ENCODE data around the gene ETV6. TPM values are rescaled to one million over a fixed set of nuclear protein-coding genes. Genes with fewer than 3 reads are reported as not detected.
A peak's percentile ranks its signal among the peaks of the same experiment; 100 is the strongest.

ETV6 gene
- polyA plus RNA-seq, 3 donors = 6.8 to 45.1 (median 11.7) TPM

DNA sequence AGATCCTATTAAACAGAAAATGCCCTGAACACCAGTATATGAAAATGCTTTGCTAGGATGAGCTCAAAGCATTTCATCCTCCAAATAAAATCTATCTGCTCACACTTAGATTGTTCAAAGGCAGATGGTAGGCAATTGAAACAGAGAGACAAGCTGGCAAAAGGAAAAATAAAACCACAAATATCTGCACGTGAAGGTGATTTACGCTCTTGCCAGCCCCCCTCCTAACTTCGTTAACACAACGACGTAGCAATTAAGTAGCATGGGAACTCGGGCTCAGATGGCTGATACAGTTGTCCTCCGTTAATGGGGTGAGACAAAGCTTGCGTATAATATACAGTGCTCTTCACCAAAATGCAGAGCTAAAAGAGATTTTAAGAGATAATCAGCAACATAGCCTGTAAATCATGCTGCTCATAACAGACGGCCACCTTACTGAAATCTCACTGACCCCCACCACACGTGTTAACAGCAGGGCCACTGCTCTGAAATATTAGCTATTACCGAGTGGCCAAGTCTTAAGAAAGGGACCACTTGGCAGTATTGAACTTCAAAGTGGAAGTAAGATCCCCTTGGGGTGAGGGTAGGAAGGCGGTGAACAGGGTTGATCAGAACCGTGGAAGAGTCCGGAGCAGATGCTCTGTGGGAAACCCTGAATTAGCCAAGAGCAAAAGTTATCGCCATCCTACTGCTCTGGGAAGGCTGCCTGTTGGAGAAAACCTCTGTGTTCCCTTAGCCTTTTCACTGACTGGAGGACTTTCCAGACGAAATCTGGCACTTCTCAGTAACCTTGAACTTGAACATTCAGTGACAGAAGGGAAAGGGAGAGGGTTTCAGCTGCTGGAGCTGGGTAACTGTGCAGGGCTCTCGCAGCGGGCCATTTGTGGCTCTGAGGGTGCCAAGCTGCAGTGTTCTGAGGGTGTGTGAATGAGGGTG lies 23.1 kb downstream of the ETV6 start:
- no peak overlapping the region for H3K4me2 ChIP-seq (replicated peaks; ENCODE audit: extremely low read depth, low read length, poor library complexity, severe bottlenecking)
- H3K9ac ChIP-seq (ENCODE audit: insufficient read depth, low read length, poor library complexity, severe bottlenecking) = no peak overlapping the region
- Mint-ChIP-seq H3K27me3 (ENCODE audit: low read depth in 3 of 3) (no peaks in the 10 kb centered on the region), H3K9me3 (no peaks in the 10 kb centered on the region), H3K27ac (peak overlapping the region in 2 of 7 donors; percentile 30 to 31), H3K4me3 (peak overlapping the region in 1 of 2 donors; percentile 12), H3K36me3 (peaks cover 7 to 15% of the 10 kb centered on the region in 2 donors), H3K4me1 (peaks cover 87% of the 10 kb centered on the region)
- H3K27me3 ChIP-seq (ENCODE audit: control insufficient read depth in 2 of 2, insufficient read depth in 2 of 2, low read length in 2 of 2) = no peaks in the 10 kb centered on the region
- TF ChIP-seq, protein P1, sequence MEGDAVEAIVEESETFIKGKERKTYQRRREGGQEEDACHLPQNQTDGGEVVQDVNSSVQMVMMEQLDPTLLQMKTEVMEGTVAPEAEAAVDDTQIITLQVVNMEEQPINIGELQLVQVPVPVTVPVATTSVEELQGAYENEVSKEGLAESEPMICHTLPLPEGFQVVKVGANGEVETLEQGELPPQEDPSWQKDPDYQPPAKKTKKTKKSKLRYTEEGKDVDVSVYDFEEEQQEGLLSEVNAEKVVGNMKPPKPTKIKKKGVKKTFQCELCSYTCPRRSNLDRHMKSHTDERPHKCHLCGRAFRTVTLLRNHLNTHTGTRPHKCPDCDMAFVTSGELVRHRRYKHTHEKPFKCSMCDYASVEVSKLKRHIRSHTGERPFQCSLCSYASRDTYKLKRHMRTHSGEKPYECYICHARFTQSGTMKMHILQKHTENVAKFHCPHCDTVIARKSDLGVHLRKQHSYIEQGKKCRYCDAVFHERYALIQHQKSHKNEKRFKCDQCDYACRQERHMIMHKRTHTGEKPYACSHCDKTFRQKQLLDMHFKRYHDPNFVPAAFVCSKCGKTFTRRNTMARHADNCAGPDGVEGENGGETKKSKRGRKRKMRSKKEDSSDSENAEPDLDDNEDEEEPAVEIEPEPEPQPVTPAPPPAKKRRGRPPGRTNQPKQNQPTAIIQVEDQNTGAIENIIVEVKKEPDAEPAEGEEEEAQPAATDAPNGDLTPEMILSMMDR (IDR thresholded peaks at IDR 0.05) = no peak
- H3K9me3 ChIP-seq (replicated peaks in 1 of 2; ENCODE audit: control insufficient read depth in 1 of 2, insufficient read depth in 1 of 2, low read length in 2 of 2) = no peaks in the 10 kb centered on the region
- H3K36me3 ChIP-seq (replicated peaks in 1 of 2; ENCODE audit: control insufficient read depth in 1 of 2, insufficient read depth in 2 of 2, low read length in 2 of 2) = peaks cover 2 to 5% of the 10 kb centered on the region in 2 donors
- peaks cover 100% of the 10 kb centered on the region for H3K79me2 ChIP-seq (ENCODE audit: insufficient read depth, low read length)
- no peak overlapping the region for H3K27ac ChIP-seq (ENCODE audit: low read depth in 1 of 2, low read length in 2 of 2)
- intact Hi-C loops (cut with micrococcal nuclease) = no loop called here
- no peak overlapping the region for H3K4me3 ChIP-seq (replicated peaks in 1 of 3; ENCODE audit: low read depth in 2 of 3, low read length in 3 of 3)
- peak in 1 of 3 donors; percentile 45 for DNase-seq
- H4K20me1 ChIP-seq (ENCODE audit: insufficient read depth, low read length) = peaks cover 100% of the 10 kb centered on the region
- peaks cover 64 to 89% of the 10 kb centered on the region in 2 donors for H3K4me1 ChIP-seq (ENCODE audit: control insufficient read depth in 1 of 2, insufficient read depth in 2 of 2, low read length in 2 of 2)
- no peak overlapping the region for H2AFZ ChIP-seq (ENCODE audit: insufficient read depth, low read depth, low read length, poor library complexity, severe bottlenecking)
- WGBS (ENCODE audit: insufficient coverage) = 48% methylated on average over 9 of the region's 18 CpGs

DNA sequence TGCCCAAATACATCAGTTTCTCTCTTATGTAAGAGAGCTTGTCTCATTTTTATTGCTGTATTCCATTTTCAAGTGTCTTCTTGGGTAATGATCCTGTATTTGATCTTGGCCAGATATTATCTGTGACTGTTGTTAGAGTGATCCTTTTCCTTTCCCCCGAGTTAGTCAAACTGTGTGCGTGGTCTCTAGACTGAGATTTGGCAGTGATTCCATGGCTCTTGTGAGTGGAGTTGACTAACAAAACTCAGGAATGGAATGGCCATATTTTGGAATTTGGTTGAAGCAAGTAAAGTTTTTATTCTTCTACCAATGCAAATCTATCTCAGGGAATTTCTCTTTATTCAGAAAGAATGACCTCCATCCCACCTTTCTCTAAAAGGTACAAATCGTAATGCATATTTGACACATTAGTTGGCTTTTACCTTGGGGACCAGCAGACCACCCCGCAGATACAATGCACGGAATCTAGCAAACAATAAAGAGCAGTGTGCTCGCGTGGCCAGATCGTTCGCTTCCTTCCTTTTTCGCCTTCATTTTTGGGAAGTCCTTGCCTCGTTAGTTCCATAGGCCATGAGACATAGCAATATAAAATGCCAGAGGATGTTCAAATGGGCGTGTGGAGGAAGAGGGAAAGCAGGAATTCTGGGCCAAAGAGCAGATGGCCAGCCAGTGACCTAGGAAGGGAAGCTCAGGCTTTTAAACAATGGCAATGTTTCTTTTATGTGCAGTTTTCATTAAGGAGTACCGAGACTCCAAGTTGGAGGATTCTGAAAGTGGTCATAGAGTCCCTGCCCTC lies 24.4 kb downstream of the ETV6 start:
- intact Hi-C loops (cut with micrococcal nuclease) = no loop called here
- peaks cover 8 to 19% of the 10 kb centered on the region in 2 donors for H3K36me3 ChIP-seq (replicated peaks in 1 of 2; ENCODE audit: control insufficient read depth in 1 of 2, insufficient read depth in 2 of 2, low read length in 2 of 2)
- no peaks in the 10 kb centered on the region for H3K27me3 ChIP-seq (ENCODE audit: control insufficient read depth in 2 of 2, insufficient read depth in 2 of 2, low read length in 2 of 2)
- TF ChIP-seq, protein P1 (IDR thresholded peaks at IDR 0.05) = no peak
- no peaks in the 10 kb centered on the region for H3K9me3 ChIP-seq (replicated peaks in 1 of 2; ENCODE audit: control insufficient read depth in 1 of 2, insufficient read depth in 1 of 2, low read length in 2 of 2)
- peaks cover 100% of the 10 kb centered on the region for H4K20me1 ChIP-seq (ENCODE audit: insufficient read depth, low read length)
- Mint-ChIP-seq H3K36me3 (peaks cover 18 to 22% of the 10 kb centered on the region in 2 donors), H3K27ac (peak overlapping the region in 5 of 7 donors; percentile 46 to 78 (median 63)), H3K9me3 (no peaks in the 10 kb centered on the region), H3K27me3 (ENCODE audit: low read depth in 3 of 3) (no peaks in the 10 kb centered on the region), H3K4me3 (peak overlapping the region in 1 of 2 donors; percentile 79), H3K4me1 (peaks cover 85% of the 10 kb centered on the region)
- H3K79me2 ChIP-seq (ENCODE audit: insufficient read depth, low read length) = peaks cover 100% of the 10 kb centered on the region
- DNase-seq = peak in 2 of 3 donors; percentile 50 to 63
- no peak overlapping the region for H2AFZ ChIP-seq (ENCODE audit: insufficient read depth, low read depth, low read length, poor library complexity, severe bottlenecking)
- no peak overlapping the region for H3K9ac ChIP-seq (ENCODE audit: insufficient read depth, low read length, poor library complexity, severe bottlenecking)
- H3K27ac ChIP-seq (ENCODE audit: low read depth in 1 of 2, low read length in 2 of 2) = peak overlapping the region in 1 of 2 donors; percentile 55
- WGBS (ENCODE audit: insufficient coverage) = 11% methylated on average over 12 of the region's 13 CpGs
- H3K4me1 ChIP-seq (ENCODE audit: control insufficient read depth in 1 of 2, insufficient read depth in 2 of 2, low read length in 2 of 2) = peaks cover 51 to 75% of the 10 kb centered on the region in 2 donors
- H3K4me2 ChIP-seq (replicated peaks; ENCODE audit: extremely low read depth, low read length, poor library complexity, severe bottlenecking) = peak overlapping the region; percentile 54
- peak overlapping the region in 1 of 3 experiments; percentile 42 for H3K4me3 ChIP-seq (replicated peaks in 1 of 3; ENCODE audit: low read depth in 2 of 3, low read length in 3 of 3)

Measured in CD14-positive monocyte (primary cell).